Measurements from ENCODE around the gene ZNF662. TPM values are rescaled to one million over a fixed set of nuclear protein-coding genes. Genes with fewer than 3 reads are reported as not detected.

Gene ZNF662
- total RNA-seq, 1 experiment from 2014 or later: not detected

GRCh38 chr3:42864321-42864950, 41.5 kb upstream of the ZNF662 start:
- no peak overlapping the region for H3K14ac ChIP-seq (ENCODE audit: insufficient read depth, low read length)
- Mint-ChIP-seq H3K27ac (no peak overlapping the region), H3K27me3 (ENCODE audit: low read depth) (peaks cover 22% of the 10 kb centered on the region), H3K4me1 (no peaks in the 10 kb centered on the region), H3K9me3 (peaks cover 0 to 4% of the 10 kb centered on the region in 2 experiments; a peak in 1 of 5 replicates), H3K36me3 (ENCODE audit: insufficient read depth in 1 of 3, low read depth in 3 of 3) (no peaks in the 10 kb centered on the region), H3K4me3 (no peak overlapping the region)
- WGBS (ENCODE audit: extremely low coverage, insufficient read length, low lambda C conversion rate): no CpG with 5 or more reads among the region's 15 CpGs
- no peak overlapping the region for H3K27ac ChIP-seq (ENCODE audit: insufficient read length, low read depth, low read length)
- H2BK5ac ChIP-seq (ENCODE audit: insufficient read length, low read length): no peak overlapping the region
- H3K9ac ChIP-seq (ENCODE audit: extremely low read depth, insufficient read length, low read length): no peak overlapping the region
- H4K5ac ChIP-seq (ENCODE audit: insufficient read length, low read depth, low read length): no peak overlapping the region
- DNase-seq: no peak
- no peak overlapping the region for H3K23ac ChIP-seq (ENCODE audit: insufficient read length, low read depth, low read length)
- H3K18ac ChIP-seq (ENCODE audit: insufficient read length, low read depth, low read length): no peak overlapping the region
- no peak overlapping the region for H3K56ac ChIP-seq (ENCODE audit: insufficient read length, low read depth, low read length)
- no peaks in the 10 kb centered on the region for H3K79me1 ChIP-seq (ENCODE audit: insufficient read depth, low read depth, low read length, poor library complexity, severe bottlenecking)
- H4K91ac ChIP-seq (ENCODE audit: insufficient read length, low read depth, low read length): no peak overlapping the region
- H2BK120ac ChIP-seq (ENCODE audit: low read depth, low read length, poor library complexity, severe bottlenecking): no peak overlapping the region
- H2AK5ac ChIP-seq (ENCODE audit: insufficient read length, low read length): no peak overlapping the region
- H3K4ac ChIP-seq (ENCODE audit: low read depth, low read length): no peak overlapping the region
- no peak overlapping the region for H4K8ac ChIP-seq (replicated peaks; ENCODE audit: insufficient read length, low read depth, low read length)
- H3K23me2 ChIP-seq (ENCODE audit: insufficient read length, low read depth, low read length, poor library complexity, severe bottlenecking): no peaks in the 10 kb centered on the region
- no peak overlapping the region for H2AFZ ChIP-seq (ENCODE audit: low read length)
- TF ChIP-seq CTCF (conservative IDR thresholded peaks at IDR 0.05): no peak
- H3K4me1 ChIP-seq (ENCODE audit: insufficient read depth, low read length): no peaks in the 10 kb centered on the region
- no peak overlapping the region for H3T11ph ChIP-seq (ENCODE audit: low read length)
- H4K20me1 ChIP-seq (ENCODE audit: control insufficient read depth, insufficient read depth, insufficient read length): no peaks in the 10 kb centered on the region
- no peak overlapping the region for H2BK15ac ChIP-seq (ENCODE audit: low read depth, low read length)
- no peaks in the 10 kb centered on the region for H3K27me3 ChIP-seq (ENCODE audit: insufficient read depth, low read length)
- H3K9me3 ChIP-seq (ENCODE audit: control insufficient read depth, low read depth, low read length): no peaks in the 10 kb centered on the region
- no peak overlapping the region for H2BK12ac ChIP-seq (ENCODE audit: insufficient read length, low read depth, low read length)
- no peak overlapping the region for H3K4me2 ChIP-seq (ENCODE audit: insufficient read depth, insufficient read length, low read length)
- no peaks in the 10 kb centered on the region for H3K79me2 ChIP-seq (ENCODE audit: insufficient read depth, low read length)
- no peak overlapping the region for H2BK20ac ChIP-seq (ENCODE audit: low read depth, low read length, poor library complexity, severe bottlenecking)

All from H9 (cell line).